K562 (cell line): ENCODE data around the gene NF1. TPM values are rescaled to one million over a fixed set of nuclear protein-coding genes. Genes with fewer than 3 reads are reported as not detected.
A peak's percentile ranks its signal among the peaks of the same experiment; 100 is the strongest.

Experiments used
- ATAC-seq: fragments of 200-7000 bp; cut with Tn5 transposase; 3 replicates; pipeline ENCODE4 v1.9.1; 2020; ENCODE audit warnings: moderate library complexity
- BruUV-seq: library from RNA; stranded (reverse); fragments of 400-500 nt; replicated peaks from 2 replicates; lab custom pipeline; 2021; lab: Mats Ljungman, UMichigan
- CTCF ChIA-PET: fragments of 300-600 bp; formaldehyde crosslinking; extraction: SDS; loops from one replicate; lab custom pipeline; 2021; ENCODE audit warnings: low intra/inter-chr PET ratio; lab: Yijun Ruan, JAX
- POLR2A ChIA-PET: fragments of 300-600, 350-650 bp; sonication (Branson Sonifier 250); formaldehyde crosslinking; extraction: SDS; loops from one replicate; lab custom pipeline; 2021; ENCODE audit warnings: antibody characterized with exemption, inconsistent platforms; lab: Yijun Ruan, JAX
- DNase-seq, 4 experiments: peaks; one replicate each; pipeline versions ENCODE4 v3.0.0 to v3.0.0-alpha.2; 2011 to 2018; ENCODE audit warnings: low spot score in 3 of 4, mixed read lengths in 3 of 4; ENCODE audit errors: extremely low read depth in 1 of 4
- FAIRE-seq: peaks from 2 replicates; lab custom pipeline; 2011; peaks lifted over from hg19 to GRCh38; lab: Jason Lieb, UNC
- H2AFZ ChIP-seq: 2 replicates; pipeline ENCODE4 v1.6.0; 2011; ENCODE audit warnings: low read depth, low read length, control low read depth, inconsistent platforms
- H3K27ac ChIP-seq: fragments of 200-600 bp; 3 replicates; pipeline ENCODE4 v1.8.0; 2011; ENCODE audit warnings: low read depth, mild to moderate bottlenecking, control low read depth, inconsistent platforms, low read length, moderate library complexity, mixed read lengths; ENCODE audit errors: extremely low read depth
- H3K27me3 ChIP-seq, 2 experiments: fragments of 300-600 bp in 1 of 2; 2 replicates in 1 of 2; 3 replicates in 1 of 2; pipeline versions ENCODE4 v1.6.0 to v1.8.0; 2011; ENCODE audit warnings: inconsistent platforms in 2 of 2, low read length in 2 of 2, mild to moderate bottlenecking in 1 of 2, mixed read lengths in 1 of 2, moderate library complexity in 1 of 2; ENCODE audit not compliant: control insufficient read depth in 2 of 2, insufficient read depth in 2 of 2
- H3K36me3 ChIP-seq: fragments of 300-600 bp; 3 replicates; pipeline ENCODE4 v1.8.0; 2011; ENCODE audit warnings: mild to moderate bottlenecking, low read length, inconsistent platforms; ENCODE audit not compliant: control insufficient read depth, insufficient read depth
- H3K4me1 ChIP-seq, 2 experiments: fragments of 200-600 bp in 1 of 2; replicated peaks in 1 of 2; 2 replicates in 1 of 2; 3 replicates in 1 of 2; pipeline versions ENCODE4 v1.5.1 to v1.8.0; 2011; ENCODE audit warnings: inconsistent platforms in 2 of 2, low read length in 2 of 2, mild to moderate bottlenecking in 1 of 2, mixed read lengths in 1 of 2, moderate library complexity in 1 of 2; ENCODE audit not compliant: control insufficient read depth in 2 of 2, insufficient read depth in 2 of 2
- H3K4me2 ChIP-seq: 2 replicates; pipeline ENCODE4 v1.6.1; 2011; ENCODE audit warnings: low read length, control low read depth, inconsistent platforms, mixed read lengths; ENCODE audit not compliant: insufficient read depth
- H3K4me3 ChIP-seq: fragments of 200-600 bp; sonication (generic), shearing (Covaris generic); 2 replicates; pipeline ENCODE4 v1.5.1; 2016; ENCODE audit warnings: control low read depth, inconsistent platforms
- H3K79me2 ChIP-seq: fragments of 200-600 bp; 3 replicates; pipeline ENCODE4 v1.8.0; 2011; ENCODE audit warnings: low read length, inconsistent platforms; ENCODE audit not compliant: control insufficient read depth, insufficient read depth
- H3K9ac ChIP-seq, 2 experiments: 2 replicates each; pipeline versions ENCODE4 v1.6.0 to v1.6.1; 2011; ENCODE audit warnings: low read depth in 2 of 2, low read length in 2 of 2, control low read depth in 1 of 2, inconsistent platforms in 1 of 2, mild to moderate bottlenecking in 1 of 2, mixed read lengths in 1 of 2; ENCODE audit not compliant: insufficient read depth in 1 of 2
- H3K9me1 ChIP-seq: one replicate; pipeline ENCODE4 v1.6.0; 2011; ENCODE audit warnings: inconsistent platforms, mild to moderate bottlenecking, low read length, moderate library complexity; ENCODE audit not compliant: control insufficient read depth, insufficient read depth
- H3K9me3 ChIP-seq: replicated peaks from 2 replicates; pipeline ENCODE4 v1.5.1; 2011; ENCODE audit warnings: low read depth, low read length, inconsistent platforms; ENCODE audit not compliant: control insufficient read depth, insufficient read depth
- H4K20me1 ChIP-seq: replicated peaks from 2 replicates; pipeline ENCODE4 v1.6.1; 2011; ENCODE audit warnings: low read length, inconsistent platforms, mixed read lengths; ENCODE audit not compliant: control insufficient read depth, insufficient read depth
- BRF1 ChIP-seq: IDR thresholded peaks from 3 replicates; pipeline ENCODE4 v1.6.1; 2011; ENCODE audit warnings: borderline replicate concordance, mild to moderate bottlenecking; ENCODE audit not compliant: insufficient read length; ENCODE audit errors: extremely low read depth
- CEBPG ChIP-seq, 3 experiments: fragments of 200-800 bp in 1 of 3; sonication (Bioruptor generic) in 1 of 3; sonication (generic) in 1 of 3; formaldehyde crosslinking in 1 of 3; IDR thresholded peaks in 2 of 3; conservative IDR thresholded peaks in 1 of 3; 2 replicates each; pipeline versions ENCODE4 v1.6.1 to v1.8.0; 2016 to 2022; ENCODE audit warnings: missing compliant biosample characterization in 2 of 3, missing genetic modification characterization in 2 of 3, mild to moderate bottlenecking in 1 of 3, missing genetic modification reagents in 1 of 3
- DDX20 ChIP-seq: fragments of 450-650 bp; IDR thresholded peaks from 2 replicates; pipeline ENCODE4 v1.6.1; 2016; ENCODE audit warnings: missing genetic modification characterization, low read depth, mild to moderate bottlenecking, missing compliant biosample characterization, moderate library complexity
- GTF2F1 ChIP-seq: IDR thresholded peaks from 2 replicates; pipeline ENCODE4 v1.6.1; 2011; ENCODE audit warnings: low read depth, low read length, improper control_type of control experiment
- HDGF ChIP-seq: fragments of 450-650 bp; IDR thresholded peaks from 2 replicates; pipeline ENCODE4 v1.6.1; 2016
- ILK ChIP-seq: fragments of 450-650 bp; IDR thresholded peaks from 2 replicates; pipeline ENCODE4 v1.6.1; 2016; ENCODE audit warnings: missing genetic modification characterization, low read depth, mild to moderate bottlenecking, missing compliant biosample characterization, moderate library complexity, borderline replicate concordance
- JUN ChIP-seq, 2 experiments: sonication (generic) in 1 of 2; formaldehyde crosslinking in 1 of 2; IDR thresholded peaks; 2 replicates each; pipeline versions ENCODE4 v1.6.1 to v1.8.0; 2012 to 2022; ENCODE audit warnings: borderline replicate concordance in 2 of 2, mild to moderate bottlenecking in 2 of 2, improper control_type of control experiment in 1 of 2, low read depth in 1 of 2, low read length in 1 of 2, missing genetic modification reagents in 1 of 2
- JUND ChIP-seq, 2 experiments: IDR thresholded peaks; 2 replicates in 1 of 2; 3 replicates in 1 of 2; pipeline ENCODE4 v1.6.1; 2011; ENCODE audit warnings: borderline replicate concordance in 2 of 2, low read depth in 2 of 2, low read length in 2 of 2, improper control_type of control experiment in 1 of 2, missing biosample characterization in 1 of 2, missing genetic modification characterization in 1 of 2, missing genetic modification reagents in 1 of 2
- KAT7 ChIP-seq: sonication (generic); formaldehyde crosslinking; IDR thresholded peaks from 2 replicates; pipeline ENCODE4 v1.8.0; 2022; ENCODE audit warnings: missing genetic modification reagents, mild to moderate bottlenecking, borderline replicate concordance
- MITF ChIP-seq: IDR thresholded peaks from 2 replicates; pipeline ENCODE4 v1.6.1; 2014; ENCODE audit warnings: antibody characterized with exemption
- PURB ChIP-seq: sonication (generic); formaldehyde crosslinking; IDR thresholded peaks from 2 replicates; pipeline ENCODE4 v1.9.0; 2021; ENCODE audit warnings: low read depth, mild to moderate bottlenecking, missing genetic modification reagents
- SAFB ChIP-seq: fragments of 200-400 bp; formaldehyde crosslinking; IDR thresholded peaks from 2 replicates; pipeline ENCODE4 v1.6.1; 2017; ENCODE audit warnings: low read depth, low read length, borderline replicate concordance
- SP1 ChIP-seq: sonication (generic); formaldehyde crosslinking; IDR thresholded peaks from 2 replicates; pipeline ENCODE4 v1.8.1; 2022; ENCODE audit warnings: mild to moderate bottlenecking, missing genetic modification reagents
- ZNF121 ChIP-seq: sonication (generic); formaldehyde crosslinking; conservative IDR thresholded peaks from 2 replicates; pipeline ENCODE4 v1.8.0; 2022; ENCODE audit warnings: missing genetic modification reagents
- WGBS: fragments of 100-300 bp; shearing (Covaris generic); methylation state at CpG from one replicate; pipeline ENCODE4 v1.1.6; 2016; ENCODE audit warnings: low coverage, mixed read lengths; ENCODE audit not compliant: insufficient coverage; ENCODE audit errors: missing lambda C conversion rate; 5-methylcytosine and 5-hydroxymethylcytosine counted together
- in situ Hi-C: fragments of 300-500 bp; cut with MboI; formaldehyde crosslinking; loops from 4 replicates; pipeline ENCODE4 v1.15.0; 2018; ENCODE audit warnings: inconsistent platforms, mixed read lengths
- intact Hi-C: fragments of 100-400 bp; cut with micrococcal nuclease; formaldehyde crosslinking; loops from 2 replicates; pipeline ENCODE4 v1.14.2; 2022
- polyA plus RNA-seq, 8 experiments: library from polyadenylated mRNA; depleted of rRNA in 4 of 8; stranded (reverse) in 5 of 8; unstranded in 3 of 8; fragments of >200 nt; fragmentation: Nextera tagmentation in 2 of 8; fragmentation: Illumina TruSeq in 1 of 8; extraction: Ambion mirVana in 2 of 8; extraction: Trizol in 1 of 8; gene quantifications; 2 replicates each; pipeline versions ENCODE4 v1.2.1 to v1.2.3, GENCODE V29; 2011 to 2014; ENCODE audit warnings: inconsistent platforms in 1 of 8, missing spikeins in 1 of 8
- total RNA-seq, 7 experiments: library from RNA; depleted of rRNA in 6 of 7; stranded (reverse); fragments of >200 nt in 6 of 7; fragmentation: Illumina TruSeq in 2 of 7; extraction: Trizol in 2 of 7; gene quantifications; 2 replicates each; pipeline versions ENCODE4 v1.2.1 to v1.2.3, GENCODE V29; 2011 to 2021; ENCODE audit warnings: low replicate concordance in 1 of 7
- TF ChIP-seq, protein P1 (sequence below): fragments of 450-650 bp; conservative IDR thresholded peaks from 2 replicates; pipeline ENCODE4 v1.6.1; 2016; ENCODE audit warnings: missing genetic modification characterization, low read depth, mild to moderate bottlenecking, control low read depth, missing compliant biosample characterization

Gene NF1
- total and polyA plus RNA-seq, 9 of the 15 experiments (the other 6 are each of a cell fraction or from before 2014, with no cell fraction given) = 3.4 to 41.9 (median 24.3) TPM

- intact Hi-C loops = loop anchor here (1.0 kb wide), 1 partner anchor 50 kb away; no protein-coding TSS in a partner anchor
- Histone ChIP-seq H3K27me3 (no peaks in the 10 kb centered on the region; a peak in 1 of 5 replicates), H3K9me3 (no peaks in the 10 kb centered on the region), H2AFZ (no peak overlapping the region), H3K9ac (no peak overlapping the region), H3K9me1 (no peaks in the 10 kb centered on the region), H3K27ac (no peak overlapping the region), H4K20me1 (no peaks in the 10 kb centered on the region), H3K4me3 (no peak overlapping the region), H3K79me2 (no peaks in the 10 kb centered on the region), H3K4me2 (no peak overlapping the region), H3K4me1 (no peaks in the 10 kb centered on the region), H3K36me3 (no peaks in the 10 kb centered on the region)
- ATAC-seq = no peak
- 25% methylated on average over 2 of the region's 2 CpGs for WGBS
- FAIRE-seq = no peak
- in situ Hi-C loops = no loop called here
- ChIA-PET CTCF (no interaction called here), POLR2A (no interaction called here)
- BruUV-seq = no TSS peak
- no peak for DNase-seq
- TF ChIP-seq PURB = no peak
- TF ChIP-seq MITF = no peak
- no peak for TF ChIP-seq CEBPG (CRISPR knock-in tag; IDR thresholded peaks at IDR 0.05)
- TF ChIP-seq CEBPG (tag; conservative IDR thresholded peaks at IDR 0.05 in 1 of 2, IDR thresholded peaks at IDR 0.05 in 1 of 2) = peak in 1 of 2 experiments; percentile 34; a peak in 1 of 4 replicates
- no peak for TF ChIP-seq BRF1
- TF ChIP-seq HDGF = no peak
- TF ChIP-seq, protein P1, sequence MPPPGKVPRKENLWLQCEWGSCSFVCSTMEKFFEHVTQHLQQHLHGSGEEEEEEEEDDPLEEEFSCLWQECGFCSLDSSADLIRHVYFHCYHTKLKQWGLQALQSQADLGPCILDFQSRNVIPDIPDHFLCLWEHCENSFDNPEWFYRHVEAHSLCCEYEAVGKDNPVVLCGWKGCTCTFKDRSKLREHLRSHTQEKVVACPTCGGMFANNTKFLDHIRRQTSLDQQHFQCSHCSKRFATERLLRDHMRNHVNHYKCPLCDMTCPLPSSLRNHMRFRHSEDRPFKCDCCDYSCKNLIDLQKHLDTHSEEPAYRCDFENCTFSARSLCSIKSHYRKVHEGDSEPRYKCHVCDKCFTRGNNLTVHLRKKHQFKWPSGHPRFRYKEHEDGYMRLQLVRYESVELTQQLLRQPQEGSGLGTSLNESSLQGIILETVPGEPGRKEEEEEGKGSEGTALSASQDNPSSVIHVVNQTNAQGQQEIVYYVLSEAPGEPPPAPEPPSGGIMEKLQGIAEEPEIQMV (tag) = no peak
- TF ChIP-seq GTF2F1 = no peak
- TF ChIP-seq ILK (tag) = no peak
- peak; percentile 59; the same call in 1 of the 2 replicates for TF ChIP-seq JUND (IDR thresholded peaks at IDR 0.05; ENCODE audit: borderline replicate concordance, low read depth, low read length)
- TF ChIP-seq JUND (tag; IDR thresholded peaks at IDR 0.05; ENCODE audit: borderline replicate concordance, low read depth, low read length) = peak; percentile 44; the same call in 1 of the 3 replicates
- TF ChIP-seq ZNF121 = no peak
- no peak for TF ChIP-seq KAT7 (CRISPR knock-in tag)
- 0 out of 2 replicates have a peak, but pooled peaks have one; percentile 7 for TF ChIP-seq JUN (IDR thresholded peaks at IDR 0.05; ENCODE audit: borderline replicate concordance, low read depth, low read length)
- no peak for TF ChIP-seq JUN (CRISPR knock-in tag; IDR thresholded peaks at IDR 0.05; ENCODE audit: borderline replicate concordance)
- no peak for TF ChIP-seq SAFB
- TF ChIP-seq SP1 (CRISPR knock-in tag) = no peak
- no peak for TF ChIP-seq DDX20
Observed at GRCh38 chr17:31067691-31068184, 27.0 kb upstream of the NF1 start.
